SK-N-SH treated with all-trans-retinoic acid at 6 μM for 48 hours (cell line): ENCODE data around the gene TUT1.

Experiments
- ATAC-seq: fragments of 200-7000 bp; cut with Tn5 transposase; 3 replicates; pipeline ENCODE4 v1.9.1; 2020; ENCODE audit warnings: mild to moderate bottlenecking, moderate library complexity
- ARNTL ChIP-seq: fragments of 450-650 bp; formaldehyde crosslinking; IDR thresholded peaks from 2 replicates; pipeline ENCODE4 v1.5.0; 2020; ENCODE audit warnings: low read depth, mild to moderate bottlenecking, moderate library complexity, borderline replicate concordance
- BACH2 ChIP-seq: fragments of 250-450 bp; sonication (Bioruptor Pico); IDR thresholded peaks from 2 replicates; pipeline ENCODE4 v1.9.0; 2021; ENCODE audit warnings: mild to moderate bottlenecking, borderline replicate concordance
- CSDC2 ChIP-seq: fragments of 250-450 bp; sonication (Bioruptor Pico); IDR thresholded peaks from 2 replicates; pipeline ENCODE4 v1.5.0; 2020; ENCODE audit warnings: mild to moderate bottlenecking, moderate library complexity
- ISL1 ChIP-seq: fragments of 250-450 bp; sonication (Bioruptor Pico); IDR thresholded peaks from 2 replicates; pipeline ENCODE4 v2.1.2; 2022; ENCODE audit warnings: mild to moderate bottlenecking, moderate library complexity
- OSR1 ChIP-seq: fragments of 250-450 bp; sonication (Bioruptor Pico); IDR thresholded peaks from 2 replicates; pipeline ENCODE4 v1.8.0; 2022; ENCODE audit warnings: moderate library complexity, mild to moderate bottlenecking, inconsistent platforms
- RARB ChIP-seq: fragments of 250-450 bp; sonication (Bioruptor Pico); IDR thresholded peaks from 2 replicates; pipeline ENCODE4 v1.8.0; 2021; ENCODE audit warnings: mild to moderate bottlenecking, moderate library complexity
- SNAI2 ChIP-seq: fragments of 250-450 bp; sonication (Bioruptor Pico); IDR thresholded peaks from 2 replicates; pipeline ENCODE4 v1.5.0; 2020; ENCODE audit warnings: mild to moderate bottlenecking, moderate library complexity
- TCF4 ChIP-seq: fragments of 250-450 bp; sonication (Bioruptor Pico); IDR thresholded peaks from 2 replicates; pipeline ENCODE4 v1.8.0; 2021; ENCODE audit warnings: mild to moderate bottlenecking, moderate library complexity, borderline replicate concordance
- ZC3H10 ChIP-seq: fragments of 250-450 bp; sonication (Bioruptor Pico); IDR thresholded peaks from 2 replicates; pipeline ENCODE4 v1.5.1; 2021; ENCODE audit warnings: mild to moderate bottlenecking, moderate library complexity
- ZFP3 ChIP-seq: fragments of 250-450 bp; sonication (Bioruptor Pico); IDR thresholded peaks from 2 replicates; pipeline ENCODE4 v1.5.0; 2020; ENCODE audit warnings: mild to moderate bottlenecking, moderate library complexity
- ZNF70 ChIP-seq: fragments of 450-650 bp; formaldehyde crosslinking; IDR thresholded peaks from 2 replicates; pipeline ENCODE4 v1.5.0; 2020; ENCODE audit warnings: mild to moderate bottlenecking, moderate library complexity
- ZNF8 ChIP-seq: fragments of 450-650 bp; formaldehyde crosslinking; IDR thresholded peaks from 2 replicates; pipeline ENCODE4 v1.5.0; 2020; ENCODE audit warnings: mild to moderate bottlenecking, moderate library complexity
- TF ChIP-seq, protein P1 (sequence below): fragments of 250-450 bp; sonication (Bioruptor Pico); IDR thresholded peaks from 2 replicates; pipeline ENCODE4 v1.5.0; 2020; ENCODE audit warnings: mild to moderate bottlenecking, moderate library complexity
- TF ChIP-seq, protein P2 (sequence below): fragments of 250-450 bp; sonication (Bioruptor Pico); IDR thresholded peaks from 2 replicates; pipeline ENCODE4 v1.5.1; 2021; ENCODE audit warnings: mild to moderate bottlenecking, moderate library complexity
- TF ChIP-seq, protein P3 (sequence below): fragments of 250-450 bp; sonication (Bioruptor Pico); IDR thresholded peaks from 2 replicates; pipeline ENCODE4 v1.5.1; 2020; ENCODE audit warnings: low read depth, mild to moderate bottlenecking, moderate library complexity
- TF ChIP-seq, protein P4 (sequence below): fragments of 250-450 bp; sonication (Bioruptor Pico); IDR thresholded peaks from 2 replicates; pipeline ENCODE4 v1.8.0; 2021; ENCODE audit warnings: low read depth, mild to moderate bottlenecking, moderate library complexity, borderline replicate concordance
- TF ChIP-seq, protein P5 (sequence below): fragments of 250-450 bp; sonication (Bioruptor Pico); IDR thresholded peaks from 2 replicates; pipeline ENCODE4 v1.8.0; 2020; ENCODE audit warnings: mild to moderate bottlenecking, moderate library complexity, borderline replicate concordance

TUT1 gene, protein sequence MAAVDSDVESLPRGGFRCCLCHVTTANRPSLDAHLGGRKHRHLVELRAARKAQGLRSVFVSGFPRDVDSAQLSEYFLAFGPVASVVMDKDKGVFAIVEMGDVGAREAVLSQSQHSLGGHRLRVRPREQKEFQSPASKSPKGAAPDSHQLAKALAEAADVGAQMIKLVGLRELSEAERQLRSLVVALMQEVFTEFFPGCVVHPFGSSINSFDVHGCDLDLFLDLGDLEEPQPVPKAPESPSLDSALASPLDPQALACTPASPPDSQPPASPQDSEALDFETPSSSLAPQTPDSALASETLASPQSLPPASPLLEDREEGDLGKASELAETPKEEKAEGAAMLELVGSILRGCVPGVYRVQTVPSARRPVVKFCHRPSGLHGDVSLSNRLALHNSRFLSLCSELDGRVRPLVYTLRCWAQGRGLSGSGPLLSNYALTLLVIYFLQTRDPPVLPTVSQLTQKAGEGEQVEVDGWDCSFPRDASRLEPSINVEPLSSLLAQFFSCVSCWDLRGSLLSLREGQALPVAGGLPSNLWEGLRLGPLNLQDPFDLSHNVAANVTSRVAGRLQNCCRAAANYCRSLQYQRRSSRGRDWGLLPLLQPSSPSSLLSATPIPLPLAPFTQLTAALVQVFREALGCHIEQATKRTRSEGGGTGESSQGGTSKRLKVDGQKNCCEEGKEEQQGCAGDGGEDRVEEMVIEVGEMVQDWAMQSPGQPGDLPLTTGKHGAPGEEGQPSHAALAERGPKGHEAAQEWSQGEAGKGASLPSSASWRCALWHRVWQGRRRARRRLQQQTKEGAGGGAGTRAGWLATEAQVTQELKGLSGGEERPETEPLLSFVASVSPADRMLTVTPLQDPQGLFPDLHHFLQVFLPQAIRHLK

DNA sequence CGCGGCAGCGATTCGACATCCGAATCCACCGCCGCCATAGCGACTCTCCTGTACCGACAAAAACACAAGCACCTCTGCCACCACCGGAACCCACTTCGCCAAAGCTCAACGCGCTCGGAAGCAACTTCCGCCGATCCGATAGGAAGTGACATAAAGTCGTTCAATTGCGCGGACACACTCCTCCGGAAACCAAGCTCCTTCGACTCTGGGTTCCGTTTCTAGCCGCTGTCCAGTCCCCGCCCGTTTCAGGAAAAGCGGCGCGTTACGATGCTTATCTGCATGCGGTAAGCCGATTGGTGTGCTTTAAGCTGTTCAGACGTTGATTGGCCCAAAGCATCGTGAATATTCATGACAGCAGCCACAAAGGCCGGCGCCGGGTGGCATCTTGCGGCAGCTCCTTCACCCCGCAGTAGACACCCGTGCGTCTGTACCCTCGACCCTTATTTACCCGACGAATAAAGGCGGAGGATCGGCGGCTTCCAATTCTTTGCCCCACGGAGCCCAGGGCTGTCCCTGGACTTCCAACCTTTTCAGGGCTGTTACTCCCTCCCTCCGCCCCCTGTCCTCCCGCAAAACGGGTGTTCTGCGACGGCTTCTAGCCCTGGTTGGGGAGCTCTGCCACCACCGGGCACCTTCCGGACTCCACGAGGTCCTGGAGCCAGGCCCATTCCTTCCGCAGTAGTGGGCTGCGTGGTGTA is at the start of gene TUT1:
TSS of gene TUT1 (minus strand) at position 76 of the 698 bp plus-strand sequence. CDS start at position 38, 38 bp downstream.
- TF ChIP-seq CSDC2 (CRISPR knock-in tag), result no peak
- peak; percentile 56; the same call in 1 of the 2 replicates for TF ChIP-seq ZFP3 (CRISPR knock-in tag)
- TF ChIP-seq ISL1 (CRISPR knock-in tag), result no peak
- 0 out of 2 replicates have a peak, but pooled peaks have one; percentile 26 for TF ChIP-seq ZNF70 (CRISPR knock-in tag)
- no peak for TF ChIP-seq ARNTL (CRISPR knock-in tag)
- no peak for TF ChIP-seq BACH2
- TF ChIP-seq, all 23 proteins: peak for 2
- peak; percentile 94 for ATAC-seq

DNA sequence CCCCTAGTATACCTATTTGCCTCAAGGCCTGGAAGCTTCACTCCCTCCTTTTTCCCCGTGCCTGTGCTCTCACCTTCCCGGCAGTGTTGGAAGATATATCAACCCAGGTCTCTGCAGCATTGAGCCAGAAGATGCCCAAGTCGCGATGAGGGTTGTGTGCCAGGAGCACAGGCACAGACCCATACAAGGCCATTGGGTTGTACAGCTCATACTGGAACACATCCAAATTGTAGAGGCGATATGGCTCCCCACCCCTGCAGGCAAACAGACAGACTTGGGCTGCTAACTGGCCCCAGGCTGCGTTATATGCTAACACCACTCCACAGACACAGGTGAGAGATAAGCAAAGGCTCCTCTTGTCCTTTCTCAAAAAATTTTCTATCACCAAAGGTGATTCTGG is 41.2 kb upstream of the TUT1 start:
- no peak for ATAC-seq
- TF ChIP-seq ZC3H10 (no peak), ZFP3 (CRISPR knock-in tag) (no peak), RARB (CRISPR knock-in tag) (no peak), TCF4 (CRISPR knock-in tag) (no peak), SNAI2 (CRISPR knock-in tag) (no peak), OSR1 (CRISPR knock-in tag) (no peak), ZNF70 (CRISPR knock-in tag) (no peak)
- TF ChIP-seq, protein P1, sequence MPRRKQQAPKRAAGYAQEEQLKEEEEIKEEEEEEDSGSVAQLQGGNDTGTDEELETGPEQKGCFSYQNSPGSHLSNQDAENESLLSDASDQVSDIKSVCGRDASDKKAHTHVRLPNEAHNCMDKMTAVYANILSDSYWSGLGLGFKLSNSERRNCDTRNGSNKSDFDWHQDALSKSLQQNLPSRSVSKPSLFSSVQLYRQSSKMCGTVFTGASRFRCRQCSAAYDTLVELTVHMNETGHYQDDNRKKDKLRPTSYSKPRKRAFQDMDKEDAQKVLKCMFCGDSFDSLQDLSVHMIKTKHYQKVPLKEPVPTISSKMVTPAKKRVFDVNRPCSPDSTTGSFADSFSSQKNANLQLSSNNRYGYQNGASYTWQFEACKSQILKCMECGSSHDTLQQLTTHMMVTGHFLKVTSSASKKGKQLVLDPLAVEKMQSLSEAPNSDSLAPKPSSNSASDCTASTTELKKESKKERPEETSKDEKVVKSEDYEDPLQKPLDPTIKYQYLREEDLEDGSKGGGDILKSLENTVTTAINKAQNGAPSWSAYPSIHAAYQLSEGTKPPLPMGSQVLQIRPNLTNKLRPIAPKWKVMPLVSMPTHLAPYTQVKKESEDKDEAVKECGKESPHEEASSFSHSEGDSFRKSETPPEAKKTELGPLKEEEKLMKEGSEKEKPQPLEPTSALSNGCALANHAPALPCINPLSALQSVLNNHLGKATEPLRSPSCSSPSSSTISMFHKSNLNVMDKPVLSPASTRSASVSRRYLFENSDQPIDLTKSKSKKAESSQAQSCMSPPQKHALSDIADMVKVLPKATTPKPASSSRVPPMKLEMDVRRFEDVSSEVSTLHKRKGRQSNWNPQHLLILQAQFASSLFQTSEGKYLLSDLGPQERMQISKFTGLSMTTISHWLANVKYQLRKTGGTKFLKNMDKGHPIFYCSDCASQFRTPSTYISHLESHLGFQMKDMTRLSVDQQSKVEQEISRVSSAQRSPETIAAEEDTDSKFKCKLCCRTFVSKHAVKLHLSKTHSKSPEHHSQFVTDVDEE (CRISPR knock-in tag), result no peak
- TF ChIP-seq, protein P2, sequence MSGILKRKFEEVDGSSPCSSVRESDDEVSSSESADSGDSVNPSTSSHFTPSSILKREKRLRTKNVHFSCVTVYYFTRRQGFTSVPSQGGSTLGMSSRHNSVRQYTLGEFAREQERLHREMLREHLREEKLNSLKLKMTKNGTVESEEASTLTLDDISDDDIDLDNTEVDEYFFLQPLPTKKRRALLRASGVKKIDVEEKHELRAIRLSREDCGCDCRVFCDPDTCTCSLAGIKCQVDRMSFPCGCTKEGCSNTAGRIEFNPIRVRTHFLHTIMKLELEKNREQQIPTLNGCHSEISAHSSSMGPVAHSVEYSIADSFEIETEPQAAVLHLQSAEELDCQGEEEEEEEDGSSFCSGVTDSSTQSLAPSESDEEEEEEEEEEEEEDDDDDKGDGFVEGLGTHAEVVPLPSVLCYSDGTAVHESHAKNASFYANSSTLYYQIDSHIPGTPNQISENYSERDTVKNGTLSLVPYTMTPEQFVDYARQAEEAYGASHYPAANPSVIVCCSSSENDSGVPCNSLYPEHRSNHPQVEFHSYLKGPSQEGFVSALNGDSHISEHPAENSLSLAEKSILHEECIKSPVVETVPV (CRISPR knock-in tag), result no peak
- TF ChIP-seq, protein P3, sequence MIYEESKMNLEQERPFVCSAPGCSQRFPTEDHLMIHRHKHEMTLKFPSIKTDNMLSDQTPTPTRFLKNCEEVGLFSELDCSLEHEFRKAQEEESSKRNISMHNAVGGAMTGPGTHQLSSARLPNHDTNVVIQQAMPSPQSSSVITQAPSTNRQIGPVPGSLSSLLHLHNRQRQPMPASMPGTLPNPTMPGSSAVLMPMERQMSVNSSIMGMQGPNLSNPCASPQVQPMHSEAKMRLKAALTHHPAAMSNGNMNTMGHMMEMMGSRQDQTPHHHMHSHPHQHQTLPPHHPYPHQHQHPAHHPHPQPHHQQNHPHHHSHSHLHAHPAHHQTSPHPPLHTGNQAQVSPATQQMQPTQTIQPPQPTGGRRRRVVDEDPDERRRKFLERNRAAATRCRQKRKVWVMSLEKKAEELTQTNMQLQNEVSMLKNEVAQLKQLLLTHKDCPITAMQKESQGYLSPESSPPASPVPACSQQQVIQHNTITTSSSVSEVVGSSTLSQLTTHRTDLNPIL (CRISPR knock-in tag), result no peak
- TF ChIP-seq, protein P4, sequence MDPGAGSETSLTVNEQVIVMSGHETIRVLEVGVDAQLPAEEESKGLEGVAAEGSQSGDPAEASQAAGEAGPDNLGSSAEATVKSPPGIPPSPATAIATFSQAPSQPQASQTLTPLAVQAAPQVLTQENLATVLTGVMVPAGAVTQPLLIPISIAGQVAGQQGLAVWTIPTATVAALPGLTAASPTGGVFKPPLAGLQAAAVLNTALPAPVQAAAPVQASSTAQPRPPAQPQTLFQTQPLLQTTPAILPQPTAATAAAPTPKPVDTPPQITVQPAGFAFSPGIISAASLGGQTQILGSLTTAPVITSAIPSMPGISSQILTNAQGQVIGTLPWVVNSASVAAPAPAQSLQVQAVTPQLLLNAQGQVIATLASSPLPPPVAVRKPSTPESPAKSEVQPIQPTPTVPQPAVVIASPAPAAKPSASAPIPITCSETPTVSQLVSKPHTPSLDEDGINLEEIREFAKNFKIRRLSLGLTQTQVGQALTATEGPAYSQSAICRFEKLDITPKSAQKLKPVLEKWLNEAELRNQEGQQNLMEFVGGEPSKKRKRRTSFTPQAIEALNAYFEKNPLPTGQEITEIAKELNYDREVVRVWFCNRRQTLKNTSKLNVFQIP (CRISPR knock-in tag), result no peak
- TF ChIP-seq, protein P5, sequence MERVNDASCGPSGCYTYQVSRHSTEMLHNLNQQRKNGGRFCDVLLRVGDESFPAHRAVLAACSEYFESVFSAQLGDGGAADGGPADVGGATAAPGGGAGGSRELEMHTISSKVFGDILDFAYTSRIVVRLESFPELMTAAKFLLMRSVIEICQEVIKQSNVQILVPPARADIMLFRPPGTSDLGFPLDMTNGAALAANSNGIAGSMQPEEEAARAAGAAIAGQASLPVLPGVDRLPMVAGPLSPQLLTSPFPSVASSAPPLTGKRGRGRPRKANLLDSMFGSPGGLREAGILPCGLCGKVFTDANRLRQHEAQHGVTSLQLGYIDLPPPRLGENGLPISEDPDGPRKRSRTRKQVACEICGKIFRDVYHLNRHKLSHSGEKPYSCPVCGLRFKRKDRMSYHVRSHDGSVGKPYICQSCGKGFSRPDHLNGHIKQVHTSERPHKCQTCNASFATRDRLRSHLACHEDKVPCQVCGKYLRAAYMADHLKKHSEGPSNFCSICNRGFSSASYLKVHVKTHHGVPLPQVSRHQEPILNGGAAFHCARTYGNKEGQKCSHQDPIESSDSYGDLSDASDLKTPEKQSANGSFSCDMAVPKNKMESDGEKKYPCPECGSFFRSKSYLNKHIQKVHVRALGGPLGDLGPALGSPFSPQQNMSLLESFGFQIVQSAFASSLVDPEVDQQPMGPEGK, result no peak
- TF ChIP-seq, all 23 proteins: peak for 0

DNA sequence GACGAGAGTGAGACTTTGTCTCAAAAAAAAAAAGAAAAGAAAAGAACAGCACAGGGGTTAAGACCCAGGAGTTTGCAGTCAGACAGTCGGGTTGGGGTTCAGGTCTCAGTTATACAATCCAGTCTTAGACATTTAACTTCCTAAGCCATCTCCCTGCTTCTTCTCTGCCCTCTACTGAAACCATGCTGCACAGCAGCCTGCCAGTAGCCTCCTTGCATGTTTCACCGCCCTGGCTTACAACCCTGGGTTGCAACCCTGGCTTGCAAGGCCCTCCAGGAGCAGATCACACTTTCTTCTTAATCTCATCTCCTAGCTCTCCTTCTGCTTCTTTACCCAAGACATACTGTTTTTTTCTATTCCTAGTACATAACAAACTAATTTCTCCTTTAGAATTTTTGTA is 36.4 kb upstream of the TUT1 start:
- ATAC-seq, result peak; percentile 46
- TF ChIP-seq BACH2 (no peak), ZC3H10 (no peak), RARB (CRISPR knock-in tag) (no peak), ZNF8 (CRISPR knock-in tag) (no peak), TCF4 (CRISPR knock-in tag) (no peak)
- TF ChIP-seq, protein P1 (CRISPR knock-in tag), result no peak
- TF ChIP-seq, protein P2 (CRISPR knock-in tag), result no peak
- TF ChIP-seq, protein P4 (CRISPR knock-in tag), result no peak
